Activated B cell treated with CpG ODN at 0.5 μM for 24 hours (primary cell): ENCODE measurements around the gene RAPGEF4. TPM values are rescaled to one million over a fixed set of nuclear protein-coding genes. Genes with fewer than 3 reads are reported as not detected.

ENCODE experiments used
- ATAC-seq: fragments of 200-7000 bp; cut with Tn5 transposase; one replicate; pipeline ENCODE4 v1.10.0; 2021; ENCODE audit warnings: low read depth, mild to moderate bottlenecking, moderate library complexity
- CTCF ChIA-PET: fragments of 350-600 bp; sonication (Branson Sonifier 250); formaldehyde crosslinking; loops from one replicate; lab custom pipeline; 2021; ENCODE audit warnings: antibody characterized with exemption; lab: Charles Lee
- POLR2A ChIA-PET: fragments of 350-600 bp; sonication (Branson Sonifier 250); formaldehyde crosslinking; loops from one replicate; lab custom pipeline; 2021; ENCODE audit warnings: antibody characterized with exemption; lab: Charles Lee
- DNase-seq: peaks from one replicate; pipeline ENCODE4 v3.0.0; 2022
- H3K27ac Mint-ChIP-seq: one replicate; pipeline ENCODE4 v1.8.0; 2020; ENCODE audit warnings: mixed read lengths
- H3K27me3 Mint-ChIP-seq: one replicate; pipeline ENCODE4 v1.8.0; 2021; ENCODE audit warnings: mixed read lengths
- H3K36me3 Mint-ChIP-seq: one replicate; pipeline ENCODE4 v1.8.0; 2021; ENCODE audit warnings: low read depth, mixed read lengths
- H3K4me1 Mint-ChIP-seq: one replicate; pipeline ENCODE4 v1.8.0; 2021; ENCODE audit warnings: mixed read lengths
- H3K4me3 Mint-ChIP-seq: one replicate; pipeline ENCODE4 v1.8.0; 2020; ENCODE audit warnings: mild to moderate bottlenecking, mixed read lengths
- H3K9me3 Mint-ChIP-seq: one replicate; pipeline ENCODE4 v1.8.0; 2020; ENCODE audit warnings: mixed read lengths
- CTCF ChIP-seq: fragments of 200-600 bp; IDR thresholded peaks from one replicate; pipeline ENCODE4 v1.8.0; 2022; ENCODE audit warnings: antibody characterized with exemption, mild to moderate bottlenecking
- intact Hi-C: fragments of 100-400 bp; cut with micrococcal nuclease; formaldehyde crosslinking; loops from one replicate; pipeline ENCODE4 v1.15.1; 2024
- total RNA-seq: library from RNA; stranded (reverse); gene quantifications from 2 replicates; pipeline ENCODE4 v1.2.3, GENCODE V29; 2022

Gene RAPGEF4
- total RNA-seq, 1 donor from 2014 or later: not detected

DNA sequence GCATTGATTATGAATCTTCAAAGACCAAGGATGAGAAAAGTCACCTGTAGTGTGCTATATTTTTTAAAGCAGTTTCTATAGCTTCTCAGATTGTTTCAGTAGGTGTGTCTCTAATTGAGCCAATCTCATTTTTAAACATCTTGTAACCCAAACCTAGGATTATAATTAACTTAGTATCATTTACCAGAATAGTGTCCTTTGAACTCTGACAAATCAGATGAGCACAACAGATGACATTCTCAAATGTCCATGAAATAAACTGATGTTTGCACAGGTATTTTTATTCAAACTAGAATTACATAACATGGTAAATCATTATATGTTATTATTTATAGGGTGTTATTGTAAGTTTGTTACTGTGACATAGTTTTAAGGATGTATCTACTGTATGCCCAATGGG lies 213.9 kb downstream of the RAPGEF4 start:
- ATAC-seq: no peak
- no peaks in the 10 kb centered on the region for H3K9me3 Mint-ChIP-seq
- H3K4me1 Mint-ChIP-seq: no peaks in the 10 kb centered on the region
- peaks cover 16% of the 10 kb centered on the region for H3K27me3 Mint-ChIP-seq
- H3K27ac Mint-ChIP-seq: no peak overlapping the region
- DNase-seq: no peak
- CTCF ChIA-PET: no interaction called here
- H3K4me3 Mint-ChIP-seq: no peak overlapping the region
- no peak for TF ChIP-seq CTCF
- H3K36me3 Mint-ChIP-seq: no peaks in the 10 kb centered on the region
- POLR2A ChIA-PET: no interaction called here
- intact Hi-C loops: no loop called here

GRCh38 chr2:172950565-172950964 lies 214.9 kb downstream of the RAPGEF4 start:
- ATAC-seq (no peak), DNase-seq (no peak)
- intact Hi-C loops: no loop called here
- peaks cover 11% of the 10 kb centered on the region for H3K27me3 Mint-ChIP-seq
- CTCF ChIA-PET: no interaction called here
- TF ChIP-seq CTCF: no peak
- no peaks in the 10 kb centered on the region for H3K36me3 Mint-ChIP-seq
- no peaks in the 10 kb centered on the region for H3K9me3 Mint-ChIP-seq
- POLR2A ChIA-PET: no interaction called here
- H3K27ac Mint-ChIP-seq: no peak overlapping the region
- no peaks in the 10 kb centered on the region for H3K4me1 Mint-ChIP-seq
- H3K4me3 Mint-ChIP-seq: no peak overlapping the region

DNA sequence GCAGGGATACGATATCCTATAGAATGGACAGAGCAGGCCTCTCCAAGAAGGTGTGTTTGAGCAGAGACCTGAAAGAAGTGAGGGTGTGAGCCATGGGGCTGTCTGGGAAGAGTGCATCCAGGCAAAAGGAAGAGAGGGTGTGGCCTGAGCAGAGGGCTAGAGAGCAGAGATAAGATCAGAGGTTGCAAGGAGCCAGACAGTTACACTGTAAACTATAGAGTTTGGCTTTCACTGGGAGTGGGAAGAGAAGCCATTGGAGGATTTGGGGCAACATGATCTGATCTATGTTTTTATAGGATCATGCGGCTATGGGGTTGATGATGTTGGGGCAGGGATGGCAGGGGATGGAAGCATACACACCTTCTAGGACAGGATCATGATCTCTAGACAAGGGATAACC lies 215.9 kb downstream of the RAPGEF4 start:
- DNase-seq: no peak
- H3K4me3 Mint-ChIP-seq: no peak overlapping the region
- H3K4me1 Mint-ChIP-seq: no peaks in the 10 kb centered on the region
- ChIA-PET POLR2A (no interaction called here), CTCF (no interaction called here)
- no peak for TF ChIP-seq CTCF
- no peaks in the 10 kb centered on the region for H3K36me3 Mint-ChIP-seq
- no peak for ATAC-seq
- H3K27ac Mint-ChIP-seq: no peak overlapping the region
- peaks cover 10% of the 10 kb centered on the region for H3K27me3 Mint-ChIP-seq
- H3K9me3 Mint-ChIP-seq: no peaks in the 10 kb centered on the region
- intact Hi-C loops: no loop called here

DNA sequence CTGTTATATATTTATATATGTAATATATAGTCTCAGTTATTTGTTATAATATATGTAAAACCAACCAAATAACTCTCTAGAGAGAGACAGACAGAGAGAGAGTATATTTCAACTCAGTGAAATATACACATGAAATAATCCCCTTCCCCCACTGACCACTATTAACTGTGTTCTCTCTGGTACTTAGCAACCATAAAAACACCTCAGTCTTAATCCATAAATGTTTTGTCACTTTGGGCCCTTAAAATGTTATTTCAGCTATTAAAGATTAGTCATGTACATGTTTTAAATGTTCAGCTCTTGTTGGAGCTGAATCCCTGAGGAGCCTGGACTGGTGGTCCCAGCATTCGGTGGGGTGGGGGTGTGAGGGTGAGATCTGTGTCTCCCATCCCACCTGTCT lies 217.8 kb downstream of the RAPGEF4 start:
- intact Hi-C loops: no loop called here
- no peak for ATAC-seq
- ChIA-PET CTCF (no interaction called here), POLR2A (no interaction called here)
- H3K4me3 Mint-ChIP-seq: no peak overlapping the region
- no peak for DNase-seq
- H3K4me1 Mint-ChIP-seq: no peaks in the 10 kb centered on the region
- H3K27me3 Mint-ChIP-seq: peaks cover 9% of the 10 kb centered on the region
- H3K27ac Mint-ChIP-seq: no peak overlapping the region
- no peak for TF ChIP-seq CTCF
- no peaks in the 10 kb centered on the region for H3K36me3 Mint-ChIP-seq
- no peaks in the 10 kb centered on the region for H3K9me3 Mint-ChIP-seq

GRCh38 chr2:172953970-172954852 lies 218.6 kb downstream of the RAPGEF4 start:
- DNase-seq (no peak), ATAC-seq (no peak)
- H3K4me1 Mint-ChIP-seq: no peaks in the 10 kb centered on the region
- POLR2A ChIA-PET: no interaction called here
- peaks cover 11% of the 10 kb centered on the region for H3K27me3 Mint-ChIP-seq
- no peak for TF ChIP-seq CTCF
- no peaks in the 10 kb centered on the region for H3K9me3 Mint-ChIP-seq
- CTCF ChIA-PET: no interaction called here
- H3K27ac Mint-ChIP-seq: no peak overlapping the region
- no peaks in the 10 kb centered on the region for H3K36me3 Mint-ChIP-seq
- H3K4me3 Mint-ChIP-seq: no peak overlapping the region
- intact Hi-C loops: no loop called here
